PFSK-1 (cell line): ENCODE measurements around the gene CNTNAP5.

Experiments used
- FOXP2 ChIP-seq: optimal IDR thresholded peaks from 2 replicates; pipeline ENCODE3; 2011; ENCODE audit warnings: borderline replicate concordance, control low read depth, inconsistent platforms; ENCODE audit not compliant: insufficient read depth; ENCODE audit errors: extremely low read length, extremely low read depth
- POLR2AphosphoS5 ChIP-seq: IDR thresholded peaks from 2 replicates; pipeline ENCODE4 v1.6.1; 2012; ENCODE audit warnings: low read depth, mild to moderate bottlenecking, control low read depth, low read length, moderate library complexity
- REST ChIP-seq, 2 experiments: IDR thresholded peaks; 2 replicates each; pipeline versions ENCODE4 v1.6.1 to v1.8.0; 2011 to 2012; ENCODE audit warnings: low read depth in 2 of 2, low read length in 2 of 2, control low read depth in 1 of 2, inconsistent platforms in 1 of 2, mild to moderate bottlenecking in 1 of 2, moderate library complexity in 1 of 2; ENCODE audit not compliant: insufficient read depth in 1 of 2
- SIN3A ChIP-seq: IDR thresholded peaks from 2 replicates; pipeline ENCODE4 v1.6.1; 2012; ENCODE audit warnings: mild to moderate bottlenecking, low read length, moderate library complexity, borderline replicate concordance; ENCODE audit not compliant: insufficient read depth
- TAF1 ChIP-seq: IDR thresholded peaks from 2 replicates; pipeline ENCODE4 v1.6.1; 2012; ENCODE audit warnings: low read length, control low read depth, borderline replicate concordance; ENCODE audit not compliant: insufficient read depth

GRCh38 chr2:124867247-124867646, 842.2 kb downstream of the CNTNAP5 start:
- TF ChIP-seq POLR2AphosphoS5 (no peak), TAF1 (no peak), FOXP2 (no peak), REST (IDR thresholded peaks at IDR 0.05; ENCODE audit: insufficient read depth in 1 of 2, low read depth in 2 of 2, low read length in 2 of 2) (no peak), SIN3A (no peak)
